Astrocyte (in vitro differentiated cells and primary cell): ENCODE data around the gene USP13. TPM values are rescaled to one million over a fixed set of nuclear protein-coding genes. Genes with fewer than 3 reads are reported as not detected.

Source experiments
- DNase-seq: peaks from one replicate; pipeline ENCODE4 v3.0.0-alpha.2; 2010; ENCODE audit warnings: low read depth
- FAIRE-seq: peaks from 2 replicates; lab custom pipeline; 2011; peaks lifted over from hg19 to GRCh38; lab: Jason Lieb, UNC
- H2AFZ ChIP-seq: 2 replicates; pipeline ENCODE4 v1.6.0; 2012; ENCODE audit warnings: low read depth, low read length, inconsistent platforms
- H3K27ac ChIP-seq: 2 replicates; pipeline ENCODE4 v1.5.1; 2011; ENCODE audit warnings: low read depth, low read length, inconsistent platforms
- H3K27me3 ChIP-seq: 2 replicates; pipeline ENCODE4 v1.6.0; 2011; ENCODE audit warnings: low read length, inconsistent platforms; ENCODE audit not compliant: insufficient read depth
- H3K36me3 ChIP-seq: 2 replicates; pipeline ENCODE4 v1.5.1; 2011; ENCODE audit warnings: low read length, inconsistent platforms; ENCODE audit not compliant: insufficient read depth
- H3K4me1 ChIP-seq: 2 replicates; pipeline ENCODE4 v1.5.1; 2011; ENCODE audit warnings: low read length, inconsistent platforms; ENCODE audit not compliant: insufficient read depth
- H3K4me2 ChIP-seq: 2 replicates; pipeline ENCODE4 v1.6.0; 2012; ENCODE audit warnings: low read length, inconsistent platforms
- H3K4me3 ChIP-seq: 2 replicates; pipeline ENCODE4 v1.5.1; 2011; ENCODE audit warnings: low read depth, mild to moderate bottlenecking, low read length, inconsistent platforms; ENCODE audit not compliant: insufficient read depth
- H3K79me2 ChIP-seq: 2 replicates; pipeline ENCODE4 v1.6.0; 2012; ENCODE audit warnings: mild to moderate bottlenecking, low read length, inconsistent platforms; ENCODE audit not compliant: insufficient read depth
- H3K9ac ChIP-seq: 2 replicates; pipeline ENCODE4 v1.6.0; 2012; ENCODE audit warnings: mild to moderate bottlenecking, low read length, inconsistent platforms
- H3K9me3 ChIP-seq: 2 replicates; pipeline ENCODE4 v1.5.1; 2012; ENCODE audit warnings: low read depth, mild to moderate bottlenecking, low read length, inconsistent platforms; ENCODE audit not compliant: insufficient read depth
- H4K20me1 ChIP-seq: 2 replicates; pipeline ENCODE4 v1.6.0; 2012; ENCODE audit warnings: low read length, inconsistent platforms; ENCODE audit not compliant: insufficient read depth
- H3K27ac Mint-ChIP-seq: one replicate; pipeline ENCODE4 v1.8.0; 2021; ENCODE audit warnings: mild to moderate bottlenecking, mixed read lengths; ENCODE audit not compliant: unreplicated experiment
- H3K27me3 Mint-ChIP-seq: one replicate; pipeline ENCODE4 v1.8.0; 2021; ENCODE audit warnings: low read depth, mixed read lengths; ENCODE audit not compliant: unreplicated experiment
- H3K36me3 Mint-ChIP-seq: one replicate; pipeline ENCODE4 v1.8.0; 2021; ENCODE audit warnings: low read depth, mixed read lengths; ENCODE audit not compliant: unreplicated experiment
- H3K4me1 Mint-ChIP-seq: one replicate; pipeline ENCODE4 v1.8.0; 2021; ENCODE audit warnings: low read depth, mixed read lengths; ENCODE audit not compliant: unreplicated experiment
- H3K4me3 Mint-ChIP-seq: one replicate; pipeline ENCODE4 v1.8.0; 2021; ENCODE audit warnings: mild to moderate bottlenecking, moderate library complexity, mixed read lengths; ENCODE audit not compliant: unreplicated experiment
- H3K9me3 Mint-ChIP-seq: one replicate; pipeline ENCODE4 v1.8.0; 2021; ENCODE audit warnings: mild to moderate bottlenecking, mixed read lengths; ENCODE audit not compliant: unreplicated experiment
- CTCF ChIP-seq: IDR thresholded peaks from 2 replicates; pipeline ENCODE4 v1.5.1; 2011; ENCODE audit warnings: low read depth, mild to moderate bottlenecking, inconsistent platforms, low read length, moderate library complexity; ENCODE audit not compliant: insufficient read depth
- EZH2 ChIP-seq: IDR thresholded peaks from 2 replicates; pipeline ENCODE4 v1.6.1; 2012; ENCODE audit warnings: mild to moderate bottlenecking, low read length, inconsistent platforms; ENCODE audit not compliant: insufficient read depth
- total RNA-seq: library from RNA; stranded (reverse); gene quantifications from 2 replicates; pipeline ENCODE4 v1.2.1, GENCODE V29; 2021

The USP13 gene
- total RNA-seq, 1 donor from 2014 or later = 7.4 TPM

GRCh38 chr3:179809639-179810038 is 156.8 kb downstream of the USP13 start:
- Mint-ChIP-seq H3K4me1 (peaks cover 10% of the 10 kb centered on the region), H3K4me3 (no peak overlapping the region), H3K27me3 (no peaks in the 10 kb centered on the region), H3K27ac (no peak overlapping the region), H3K9me3 (no peaks in the 10 kb centered on the region), H3K36me3 (no peaks in the 10 kb centered on the region)
- H3K27me3 ChIP-seq = no peaks in the 10 kb centered on the region
- H2AFZ ChIP-seq = no peak overlapping the region
- no peaks in the 10 kb centered on the region for H4K20me1 ChIP-seq
- no peak for DNase-seq
- H3K79me2 ChIP-seq = no peaks in the 10 kb centered on the region
- H3K4me2 ChIP-seq = no peak overlapping the region
- H3K9me3 ChIP-seq = no peaks in the 10 kb centered on the region
- H3K36me3 ChIP-seq = no peaks in the 10 kb centered on the region
- TF ChIP-seq CTCF = no peak
- FAIRE-seq = no peak
- H3K9ac ChIP-seq = no peak overlapping the region
- H3K27ac ChIP-seq = no peak overlapping the region
- H3K4me3 ChIP-seq = no peak overlapping the region
- peaks cover 10% of the 10 kb centered on the region for H3K4me1 ChIP-seq

GRCh38 chr3:179811321-179812095 is 158.7 kb downstream of the USP13 start:
- TF ChIP-seq EZH2 (no peak), CTCF (peak; percentile 89)
- H3K4me2 ChIP-seq = peak overlapping the region; percentile 62
- H3K27me3 ChIP-seq = no peaks in the 10 kb centered on the region
- Mint-ChIP-seq H3K4me3 (no peak overlapping the region), H3K36me3 (no peaks in the 10 kb centered on the region), H3K4me1 (peaks cover 8% of the 10 kb centered on the region), H3K27ac (peak overlapping the region; percentile 84), H3K27me3 (no peaks in the 10 kb centered on the region), H3K9me3 (no peaks in the 10 kb centered on the region)
- H3K9ac ChIP-seq = peak overlapping the region; percentile 74
- FAIRE-seq = peak; percentile 77
- no peak overlapping the region for H3K4me3 ChIP-seq
- peak; percentile 83 for DNase-seq
- no peaks in the 10 kb centered on the region for H3K79me2 ChIP-seq
- H3K4me1 ChIP-seq = peaks cover 10% of the 10 kb centered on the region
- peak overlapping the region; percentile 78 for H3K27ac ChIP-seq
- peak overlapping the region; percentile 46 for H2AFZ ChIP-seq
- no peaks in the 10 kb centered on the region for H3K9me3 ChIP-seq
- H4K20me1 ChIP-seq = no peaks in the 10 kb centered on the region
- H3K36me3 ChIP-seq = no peaks in the 10 kb centered on the region

GRCh38 chr3:179812096-179812382 is 159.2 kb downstream of the USP13 start:
- H3K9ac ChIP-seq = no peak overlapping the region
- no peak overlapping the region for H2AFZ ChIP-seq
- peak overlapping the region; percentile 62 for H3K4me2 ChIP-seq
- H3K36me3 ChIP-seq = no peaks in the 10 kb centered on the region
- FAIRE-seq (no peak), DNase-seq (no peak)
- TF ChIP-seq CTCF = no peak
- no peaks in the 10 kb centered on the region for H3K27me3 ChIP-seq
- no peak overlapping the region for H3K4me3 Mint-ChIP-seq
- H3K27me3 Mint-ChIP-seq = no peaks in the 10 kb centered on the region
- peaks cover 10% of the 10 kb centered on the region for H3K4me1 ChIP-seq
- H4K20me1 ChIP-seq = no peaks in the 10 kb centered on the region
- peaks cover 8% of the 10 kb centered on the region for H3K4me1 Mint-ChIP-seq
- H3K36me3 Mint-ChIP-seq = no peaks in the 10 kb centered on the region
- no peak overlapping the region for H3K4me3 ChIP-seq
- H3K27ac Mint-ChIP-seq = no peak overlapping the region
- H3K9me3 Mint-ChIP-seq = no peaks in the 10 kb centered on the region
- no peaks in the 10 kb centered on the region for H3K79me2 ChIP-seq
- no peaks in the 10 kb centered on the region for H3K9me3 ChIP-seq
- peak overlapping the region; percentile 78 for H3K27ac ChIP-seq
